Esophagus (tissue), 2 donors: ENCODE measurements around the gene RAP1GAP. TPM values are rescaled to one million over a fixed set of nuclear protein-coding genes. Genes with fewer than 3 reads are reported as not detected.
A peak's percentile ranks its signal among the peaks of the same experiment; 100 is the strongest.

Experiments
- H3K27ac ChIP-seq, 2 donors: one replicate each; pipeline ENCODE4 v1.5.1; 2013; ENCODE audit warnings: low read depth in 2 of 2, mild to moderate bottlenecking in 2 of 2, inconsistent platforms in 1 of 2, low read length in 1 of 2, moderate library complexity in 1 of 2
- H3K27me3 ChIP-seq, 2 donors: one replicate each; pipeline ENCODE4 v1.6.1; 2013; ENCODE audit warnings: low read length in 2 of 2, control low read depth in 1 of 2, mild to moderate bottlenecking in 1 of 2; ENCODE audit not compliant: insufficient read depth in 2 of 2, control insufficient read depth in 1 of 2
- H3K36me3 ChIP-seq, 2 donors: one replicate each; pipeline ENCODE4 v1.6.1; 2013; ENCODE audit warnings: low read length in 1 of 2; ENCODE audit not compliant: control insufficient read depth in 2 of 2, insufficient read depth in 2 of 2
- H3K4me1 ChIP-seq, 2 donors: one replicate each; pipeline ENCODE4 v1.6.1; 2013; ENCODE audit warnings: low read length in 1 of 2; ENCODE audit not compliant: control insufficient read depth in 2 of 2, insufficient read depth in 2 of 2
- H3K4me3 ChIP-seq, 2 donors: one replicate each; pipeline ENCODE4 v1.5.1; 2013; ENCODE audit warnings: low read length in 2 of 2, mild to moderate bottlenecking in 2 of 2, low read depth in 1 of 2, moderate library complexity in 1 of 2
- H3K9me3 ChIP-seq, 2 donors: one replicate each; pipeline ENCODE4 v1.6.1; 2013; ENCODE audit warnings: mild to moderate bottlenecking in 2 of 2, low read depth in 1 of 2, low read length in 1 of 2, moderate library complexity in 1 of 2; ENCODE audit not compliant: control insufficient read depth in 2 of 2, insufficient read depth in 1 of 2
- WGBS, 2 donors: extraction: QIAGEN DNeasy Blood & Tissue Kit; methylation state at CpG; one replicate each; pipeline ENCODE4 v1.1.7; 2013; 5-methylcytosine and 5-hydroxymethylcytosine counted together
- polyA plus RNA-seq, 2 donors: library from polyadenylated mRNA; stranded (reverse); fragments of 200-250 nt; gene quantifications; one replicate each; pipeline ENCODE4 v1.2.3, GENCODE V29; 2013
- donor health status: healthy with polysubstance abuse.
- donor health status: Bipolar disorder and iron deficiency.

The RAP1GAP gene
- polyA plus RNA-seq, 2 donors, result 3.5 to 12.2 TPM

- Histone ChIP-seq H3K4me3 (no peak overlapping the region), H3K27me3 (no peaks in the 10 kb centered on the region), H3K36me3 (no peaks in the 10 kb centered on the region), H3K9me3 (no peaks in the 10 kb centered on the region), H3K27ac (no peak overlapping the region), H3K4me1 (peaks cover 0 to 11% of the 10 kb centered on the region in 2 donors)
- WGBS, 2 donors, result 89 to 92% methylated on average over 6 of the region's 6 CpGs
Measured at GRCh38 chr1:21640653-21641052, 28.5 kb downstream of the RAP1GAP start.

- WGBS, 2 donors, result 39 to 44% methylated on average over 24 of the region's 24 CpGs
Measured at GRCh38 chr1:21639594-21640041, 29.5 kb downstream of the RAP1GAP start.

GRCh38 chr1:21638531-21639341, 30.4 kb downstream of the RAP1GAP start:
- no peaks in the 10 kb centered on the region for H3K36me3 ChIP-seq
- peaks cover 2 to 17% of the 10 kb centered on the region in 2 donors for H3K4me1 ChIP-seq
- no peaks in the 10 kb centered on the region for H3K27me3 ChIP-seq
- 16 to 28% methylated on average over 10 of the region's 10 CpGs for WGBS, 2 donors
- peak overlapping the region; percentile 74 to 77 for H3K27ac ChIP-seq
- H3K9me3 ChIP-seq, result no peaks in the 10 kb centered on the region
- H3K4me3 ChIP-seq, result no peak overlapping the region

More at GRCh38 chr1:21639594-21640041, 29.5 kb downstream of the RAP1GAP start:
- H3K27ac ChIP-seq, result peak overlapping the region; percentile 74 to 77
- no peaks in the 10 kb centered on the region for H3K27me3 ChIP-seq
- no peak overlapping the region for H3K4me3 ChIP-seq
- H3K36me3 ChIP-seq, result no peaks in the 10 kb centered on the region
- no peaks in the 10 kb centered on the region for H3K9me3 ChIP-seq
- peaks cover 0 to 11% of the 10 kb centered on the region in 2 donors for H3K4me1 ChIP-seq

- H3K4me1 ChIP-seq, result peaks cover 2 to 17% of the 10 kb centered on the region in 2 donors
- no peak overlapping the region for H3K4me3 ChIP-seq
- no peak overlapping the region for H3K27ac ChIP-seq
- 93 to 94% methylated on average over 6 of the region's 6 CpGs for WGBS, 2 donors
- H3K9me3 ChIP-seq, result no peaks in the 10 kb centered on the region
- H3K36me3 ChIP-seq, result no peaks in the 10 kb centered on the region
- no peaks in the 10 kb centered on the region for H3K27me3 ChIP-seq
Measured at GRCh38 chr1:21637514-21637913, 31.6 kb downstream of the RAP1GAP start.

- Histone ChIP-seq H3K36me3 (no peaks in the 10 kb centered on the region), H3K27me3 (no peaks in the 10 kb centered on the region), H3K27ac (no peak overlapping the region), H3K9me3 (no peaks in the 10 kb centered on the region), H3K4me3 (no peak overlapping the region), H3K4me1 (peaks cover 2 to 17% of the 10 kb centered on the region in 2 donors)
- WGBS, 2 donors, result 94 to 95% methylated on average over 2 of the region's 2 CpGs
Measured at GRCh38 chr1:21636029-21636428, 33.1 kb downstream of the RAP1GAP start.

- H3K27ac ChIP-seq, result no peak overlapping the region
- H3K9me3 ChIP-seq, result no peaks in the 10 kb centered on the region
- peaks cover 2 to 17% of the 10 kb centered on the region in 2 donors for H3K4me1 ChIP-seq
- H3K36me3 ChIP-seq, result no peaks in the 10 kb centered on the region
- 72 to 74% methylated on average over 12 of the region's 12 CpGs for WGBS, 2 donors
- H3K4me3 ChIP-seq, result no peak overlapping the region
- H3K27me3 ChIP-seq, result no peaks in the 10 kb centered on the region
Measured at GRCh38 chr1:21634806-21635535, 34.2 kb downstream of the RAP1GAP start.

- no peak overlapping the region for H3K27ac ChIP-seq
- no peaks in the 10 kb centered on the region for H3K36me3 ChIP-seq
- no peaks in the 10 kb centered on the region for H3K9me3 ChIP-seq
- no peak overlapping the region for H3K4me3 ChIP-seq
- WGBS, 2 donors, result 54 to 58% methylated on average over 17 to 18 of the region's 18 CpGs
- no peaks in the 10 kb centered on the region for H3K27me3 ChIP-seq
- H3K4me1 ChIP-seq, result peaks cover 2 to 11% of the 10 kb centered on the region in 2 donors
Measured at GRCh38 chr1:21633992-21634805, 35.0 kb downstream of the RAP1GAP start.

GRCh38 chr1:21633141-21633755, 35.9 kb downstream of the RAP1GAP start:
- Histone ChIP-seq H3K4me1 (peaks cover 2 to 6% of the 10 kb centered on the region in 2 donors), H3K27me3 (no peaks in the 10 kb centered on the region), H3K4me3 (no peak overlapping the region), H3K36me3 (no peaks in the 10 kb centered on the region), H3K9me3 (no peaks in the 10 kb centered on the region), H3K27ac (no peak overlapping the region)
- WGBS, 2 donors, result 77 to 78% methylated on average over 7 of the region's 7 CpGs
